HUDEP-2 (cell line): ENCODE measurements around the gene USPL1.
"Not testable (repeated sequence)": the region's sequence is repeated elsewhere in the genome, so short reads cannot be mapped to it uniquely, and the experiment has no call there.

Experiments used
- DNase-seq, 76 experiments: peaks; one replicate each; lab custom pipeline; 2025; ENCODE audit not compliant: unreplicated experiment in 76 of 76; lab: John Stamatoyannopoulos, UW

Gene USPL1

GRCh38 chr13:30615481-30615865, 2.2 kb upstream of the USPL1 start:
- no peak for DNase-seq

- peak in 18 of 76 experiments; percentile 2 to 49 (median 18) for DNase-seq
Measured at GRCh38 chr13:30615866-30616541, 1.7 kb upstream of the USPL1 start.

DNA sequence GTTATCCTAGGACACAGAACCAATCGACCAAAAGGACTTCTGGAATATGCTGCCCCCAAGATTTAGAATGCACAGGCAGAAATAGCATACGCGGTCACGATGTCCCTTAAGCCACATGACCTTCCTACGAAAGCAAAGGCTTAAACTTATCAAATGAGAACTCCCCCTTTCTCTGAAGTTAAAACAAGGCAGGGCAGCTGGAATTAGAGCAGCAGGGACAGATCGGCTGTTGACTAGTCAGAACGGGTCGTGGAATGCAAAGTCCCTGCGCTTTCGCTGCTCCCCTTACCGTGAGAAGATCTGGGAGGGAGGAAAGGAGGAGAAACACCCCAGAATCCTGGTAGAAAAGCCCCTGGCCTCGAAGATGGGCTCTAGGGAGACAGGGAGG, 799 bp upstream of the USPL1 start:
- DNase-seq = peak in 73 of 76 experiments; percentile 25 to 93 (median 69)

DNA sequence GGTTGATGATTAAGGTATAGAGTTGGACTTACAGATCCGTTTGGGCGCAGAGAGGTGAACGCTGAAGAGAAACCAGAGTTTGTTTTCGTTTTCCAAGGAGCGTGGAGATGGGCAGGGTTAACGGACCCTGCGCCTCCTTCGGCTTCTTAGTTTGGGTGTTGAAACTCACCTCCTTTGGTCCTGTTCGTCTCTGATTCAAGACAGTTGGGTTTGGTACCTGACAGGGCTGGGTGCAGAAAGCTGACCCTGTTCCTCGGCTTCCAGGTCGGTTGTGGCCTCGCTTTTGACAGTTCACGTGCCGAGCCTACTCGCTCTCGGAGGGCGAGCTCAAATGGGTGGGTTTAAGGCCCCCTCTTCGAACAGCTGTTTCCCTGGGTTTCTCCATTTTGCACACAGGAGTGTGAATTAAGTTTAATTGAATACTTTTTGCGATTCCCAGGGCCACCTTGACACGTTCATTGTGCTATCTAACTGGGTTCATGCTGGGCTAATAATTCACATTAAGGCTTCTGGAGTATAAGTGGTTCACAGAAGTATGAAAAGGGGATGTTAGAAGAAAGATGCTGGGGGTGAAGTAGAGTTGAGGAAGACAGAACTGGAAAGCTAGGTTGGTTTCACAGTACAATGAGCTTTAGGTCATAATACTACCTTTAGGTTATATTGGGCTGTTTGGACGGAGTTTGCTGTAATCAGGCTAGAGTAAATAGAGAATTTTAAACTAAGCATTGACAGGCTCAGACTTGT, 638 bp downstream of the USPL1 start:
- DNase-seq = peak in 6 of 76 experiments; percentile 1 to 30 (median 16)

GRCh38 chr13:30618930-30619279, 1.2 kb downstream of the USPL1 start:
- peak in 2 of 76 experiments; percentile 10 to 18 for DNase-seq

- no peak for DNase-seq
Measured at GRCh38 chr13:30619731-30620130, 2.0 kb downstream of the USPL1 start.

- DNase-seq = no peak
Measured at GRCh38 chr13:30620941-30621340, 3.2 kb downstream of the USPL1 start.

DNA sequence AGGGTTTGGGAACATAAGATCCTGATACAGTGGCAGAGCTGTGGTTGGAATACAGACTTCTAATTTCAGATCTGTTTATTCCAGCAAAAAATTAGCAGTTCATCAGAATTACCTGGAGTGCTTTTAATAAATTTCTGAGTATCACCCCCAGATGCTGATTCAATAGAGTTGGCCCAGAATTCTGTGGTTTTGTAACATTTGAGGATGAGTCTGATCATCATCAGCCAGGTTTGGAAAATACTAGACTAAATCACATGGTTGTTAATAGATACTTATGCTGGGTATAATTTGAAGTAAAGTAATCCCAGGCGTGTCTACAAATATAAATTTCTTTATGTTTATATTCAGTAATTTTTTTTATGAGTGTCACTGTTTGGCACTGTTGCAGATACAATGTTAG, 4.8 kb downstream of the USPL1 start:
- no peak for DNase-seq

DNA sequence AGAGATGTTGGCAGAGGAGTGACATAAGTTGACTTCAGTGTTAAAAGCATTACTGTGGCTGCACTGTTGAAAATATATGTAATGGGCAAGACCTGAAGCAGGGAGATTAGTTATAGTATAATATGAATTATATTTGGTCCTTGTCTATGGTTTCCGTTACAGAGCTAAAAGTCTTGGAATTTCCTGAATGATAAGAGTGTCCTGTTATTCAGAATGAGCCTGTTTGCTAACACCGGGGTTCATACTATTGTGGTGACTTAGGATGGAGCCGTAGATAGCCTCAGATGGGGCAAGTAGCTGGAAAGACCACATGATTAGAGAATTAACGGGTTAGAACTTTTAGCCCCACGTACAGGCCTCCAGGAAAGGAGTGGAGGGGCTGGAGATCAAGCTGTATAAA, 5.7 kb downstream of the USPL1 start:
- DNase-seq = no peak

DNA sequence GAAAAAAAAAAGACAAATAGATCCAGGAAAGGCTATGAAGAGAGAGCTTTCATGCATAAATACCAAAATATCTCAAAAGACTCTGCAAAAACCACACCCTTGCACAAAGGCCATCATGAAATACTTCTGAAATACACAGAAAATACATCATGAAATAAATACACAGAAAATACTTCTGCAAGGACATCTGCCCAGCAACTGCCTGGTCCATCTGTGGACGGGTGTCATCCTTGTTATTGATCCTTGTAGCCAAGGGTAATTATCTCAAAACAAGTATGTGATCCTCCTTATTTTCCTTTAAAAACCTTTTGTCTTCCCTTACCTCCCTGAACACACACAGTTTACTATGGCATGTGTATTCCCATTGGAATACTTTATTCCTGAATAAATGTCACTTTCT, 6.9 kb downstream of the USPL1 start:
- no peak for DNase-seq

- peak in 42 of 76 experiments; percentile 2 to 70 (median 18) for DNase-seq
Measured at GRCh38 chr13:30629527-30629926, 11.8 kb downstream of the USPL1 start.

DNA sequence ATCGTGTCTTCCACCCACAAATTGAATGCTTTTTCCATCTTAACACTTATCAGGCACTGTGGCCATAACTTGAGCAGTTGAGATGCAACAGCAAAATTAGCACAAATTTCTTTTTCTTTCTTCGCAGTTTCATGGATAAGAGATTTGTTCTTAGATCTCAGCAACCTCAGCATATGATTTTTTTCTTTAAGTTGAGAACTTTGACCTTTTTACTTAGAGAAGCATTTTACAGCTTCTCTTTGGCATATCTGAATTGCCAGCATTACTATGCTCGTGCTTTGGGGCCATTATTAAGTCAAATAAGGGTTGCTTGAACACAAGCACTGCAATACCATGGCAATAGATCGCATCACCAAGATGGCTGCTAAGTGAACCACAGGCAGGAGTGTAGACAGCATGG, 16.1 kb downstream of the USPL1 start:
- no peak for DNase-seq

GRCh38 chr13:30634838-30635237, 17.1 kb downstream of the USPL1 start:
- DNase-seq = no peak

GRCh38 chr13:30638301-30638700, 20.6 kb downstream of the USPL1 start:
- DNase-seq = no peak

- no peak for DNase-seq
Measured at GRCh38 chr13:30639671-30640070, 22.0 kb downstream of the USPL1 start.

GRCh38 chr13:30641173-30641572, 23.5 kb downstream of the USPL1 start:
- DNase-seq = not testable (repeated sequence)

- no peak for DNase-seq
Measured at GRCh38 chr13:30645629-30646028, 27.9 kb downstream of the USPL1 start.

DNA sequence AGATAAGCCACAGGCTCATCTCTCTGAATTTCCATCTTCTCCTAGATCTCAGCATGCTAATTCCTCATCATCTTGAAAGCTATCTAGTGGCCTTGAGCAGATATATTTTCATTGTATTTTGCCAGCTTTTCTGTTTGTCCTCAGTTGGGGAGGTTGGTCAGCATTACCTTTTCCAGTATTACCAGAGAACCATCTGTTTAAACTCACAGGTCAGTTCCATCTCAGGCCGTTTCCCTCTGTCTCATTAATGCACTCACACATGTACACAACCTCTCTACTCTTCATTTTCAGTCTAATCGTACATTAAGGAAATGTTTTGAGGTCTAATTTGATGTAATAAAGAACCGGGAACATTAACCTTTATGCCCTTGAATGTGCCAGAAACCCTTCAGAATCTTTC, 29.7 kb downstream of the USPL1 start:
- DNase-seq = no peak

GRCh38 chr13:30647824-30648521, 30.3 kb downstream of the USPL1 start:
- no peak for DNase-seq

DNA sequence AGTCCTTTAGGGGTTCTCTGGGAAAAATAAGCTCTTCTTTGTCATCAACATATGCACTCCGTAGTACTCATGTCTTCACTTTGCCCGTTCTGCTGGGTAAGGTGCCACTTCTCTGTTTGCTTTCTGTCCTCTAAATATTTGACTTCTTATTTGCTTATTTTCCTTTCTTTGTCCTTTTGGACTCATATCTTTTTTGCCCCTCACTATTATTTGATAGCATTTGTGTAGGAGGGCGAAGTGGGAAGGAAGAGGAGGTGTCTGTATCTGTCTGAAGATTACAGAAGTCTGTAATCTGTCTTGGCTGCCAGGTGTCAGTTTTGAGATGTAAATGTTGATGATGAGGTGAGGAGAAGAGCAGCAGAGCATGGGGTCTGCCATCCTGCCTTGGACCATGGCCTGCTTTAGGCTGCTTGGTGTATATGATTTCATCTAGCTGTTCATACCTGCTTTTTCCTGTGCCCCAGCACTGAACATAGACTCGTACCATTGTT, 30.8 kb downstream of the USPL1 start:
- no peak for DNase-seq

GRCh38 chr13:30651648-30652047, 33.9 kb downstream of the USPL1 start:
- not testable (repeated sequence) for DNase-seq
